Trophoblast cell (in vitro differentiated cells and primary cell): Measurements from ENCODE around the gene HDAC7.

Experiments used
- DNase-seq, 2 donors: peaks; one replicate each; pipeline ENCODE4 v3.0.0-alpha.2; 2016
- H2AFZ ChIP-seq: 2 replicates; pipeline ENCODE4 v1.6.1; 2013; ENCODE audit warnings: low read length, moderate library complexity, mild to moderate bottlenecking; ENCODE audit not compliant: insufficient read depth, poor library complexity
- H2AK5ac ChIP-seq: 2 replicates; pipeline ENCODE4 v1.6.1; 2013; ENCODE audit warnings: mild to moderate bottlenecking, low read length
- H2BK120ac ChIP-seq: 2 replicates; pipeline ENCODE4 v1.6.1; 2013; ENCODE audit warnings: low read length, mild to moderate bottlenecking, moderate library complexity; ENCODE audit not compliant: insufficient read depth, poor library complexity
- H2BK12ac ChIP-seq: 2 replicates; pipeline ENCODE4 v1.6.1; 2013; ENCODE audit warnings: mild to moderate bottlenecking, low read length, moderate library complexity
- H2BK5ac ChIP-seq: 2 replicates; pipeline ENCODE4 v1.6.1; 2013; ENCODE audit warnings: low read length, low read depth, moderate library complexity, mild to moderate bottlenecking; ENCODE audit not compliant: poor library complexity
- H3K14ac ChIP-seq: 2 replicates; pipeline ENCODE4 v1.6.1; 2013; ENCODE audit warnings: mild to moderate bottlenecking, low read length
- H3K18ac ChIP-seq: 2 replicates; pipeline ENCODE4 v1.6.1; 2013; ENCODE audit warnings: mild to moderate bottlenecking, low read length
- H3K23ac ChIP-seq: 2 replicates; pipeline ENCODE4 v1.6.1; 2013; ENCODE audit warnings: low read length
- H3K27ac ChIP-seq: 2 replicates; pipeline ENCODE4 v1.5.1; 2013; ENCODE audit warnings: low read depth, mild to moderate bottlenecking, inconsistent platforms, low read length, moderate library complexity
- H3K27me3 ChIP-seq: 2 replicates; pipeline ENCODE4 v1.6.1; 2013; ENCODE audit warnings: inconsistent platforms, mild to moderate bottlenecking, low read length, moderate library complexity; ENCODE audit not compliant: insufficient read depth
- H3K36me3 ChIP-seq, 2 experiments: 1 replicate in 1 of 2; 2 replicates in 1 of 2; pipeline ENCODE4 v1.6.1; 2013; ENCODE audit warnings: low read length in 2 of 2, mild to moderate bottlenecking in 2 of 2, moderate library complexity in 1 of 2; ENCODE audit not compliant: insufficient read depth in 2 of 2, control insufficient read depth in 1 of 2
- H3K4ac ChIP-seq: 2 replicates; pipeline ENCODE4 v1.6.1; 2013; ENCODE audit warnings: low read depth, mild to moderate bottlenecking, low read length, moderate library complexity
- H3K4me1 ChIP-seq, 2 experiments: 1 replicate in 1 of 2; 2 replicates in 1 of 2; pipeline ENCODE4 v1.6.1; 2013; ENCODE audit warnings: low read length in 2 of 2, mild to moderate bottlenecking in 2 of 2, moderate library complexity in 1 of 2; ENCODE audit not compliant: insufficient read depth in 2 of 2, control insufficient read depth in 1 of 2
- H3K4me2 ChIP-seq: 2 replicates; pipeline ENCODE4 v1.6.1; 2013; ENCODE audit warnings: inconsistent platforms, mild to moderate bottlenecking, low read length, moderate library complexity
- H3K4me3 ChIP-seq: 2 replicates; pipeline ENCODE4 v1.5.1; 2013; ENCODE audit warnings: mild to moderate bottlenecking, low read depth, low read length, inconsistent platforms
- H3K79me1 ChIP-seq: one replicate; pipeline ENCODE4 v1.6.1; 2013; ENCODE audit warnings: low read length
- H3K79me2 ChIP-seq: 2 replicates; pipeline ENCODE4 v1.6.1; 2013; ENCODE audit warnings: low read length, mild to moderate bottlenecking; ENCODE audit not compliant: control insufficient read depth, insufficient read depth, poor library complexity
- H3K9ac ChIP-seq: 2 replicates; pipeline ENCODE4 v1.6.1; 2013; ENCODE audit warnings: mild to moderate bottlenecking, low read length
- H3K9me3 ChIP-seq: 2 replicates; pipeline ENCODE4 v1.6.1; 2013; ENCODE audit warnings: low read depth, mild to moderate bottlenecking, control low read depth, inconsistent platforms, low read length; ENCODE audit not compliant: insufficient read depth
- H4K12ac ChIP-seq: 2 replicates; pipeline ENCODE4 v1.6.1; 2013; ENCODE audit warnings: low read depth, mild to moderate bottlenecking, low read length, moderate library complexity
- H4K8ac ChIP-seq: 2 replicates; pipeline ENCODE4 v1.6.1; 2013; ENCODE audit warnings: low read depth, mild to moderate bottlenecking, low read length, moderate library complexity
- H4K91ac ChIP-seq: one replicate; pipeline ENCODE4 v1.6.1; 2013; ENCODE audit warnings: low read depth, mild to moderate bottlenecking, low read length, moderate library complexity
- WGBS: extraction: QIAGEN DNeasy Blood & Tissue Kit; methylation state at CpG from one replicate; pipeline ENCODE4 v1.1.7; 2013; ENCODE audit warnings: missing lambda C conversion rate; ENCODE audit not compliant: insufficient read length, insufficient coverage; ENCODE audit errors: extremely low coverage; 5-methylcytosine and 5-hydroxymethylcytosine counted together

Gene HDAC7

GRCh38 chr12:47864646-47865235, 45.0 kb upstream of the HDAC7 start:
- Histone ChIP-seq H4K91ac (no peak overlapping the region), H3K9ac (no peak overlapping the region), H3K27ac (no peak overlapping the region), H3K4me1 (no peaks in the 10 kb centered on the region), H4K12ac (no peak overlapping the region), H3K27me3 (no peaks in the 10 kb centered on the region), H3K23ac (no peak overlapping the region), H3K79me1 (no peaks in the 10 kb centered on the region), H3K4ac (no peak overlapping the region), H3K4me2 (no peak overlapping the region), H3K14ac (no peak overlapping the region), H3K36me3 (no peaks in the 10 kb centered on the region), H3K18ac (no peak overlapping the region), H4K8ac (no peak overlapping the region), H2BK12ac (no peak overlapping the region), H3K4me3 (no peak overlapping the region), H3K9me3 (no peaks in the 10 kb centered on the region), H3K79me2 (no peaks in the 10 kb centered on the region), H2BK5ac (no peak overlapping the region), H2AFZ (no peak overlapping the region), H2AK5ac (no peak overlapping the region), H2BK120ac (no peak overlapping the region)
- WGBS = no CpG with 5 or more reads among the region's 14 CpGs
- no peak for DNase-seq

- DNase-seq = no peak
- no peak overlapping the region for H3K23ac ChIP-seq
These were observed 44.3 kb upstream of the HDAC7 start for GRCh38 chr12:47863985-47864384.

DNA sequence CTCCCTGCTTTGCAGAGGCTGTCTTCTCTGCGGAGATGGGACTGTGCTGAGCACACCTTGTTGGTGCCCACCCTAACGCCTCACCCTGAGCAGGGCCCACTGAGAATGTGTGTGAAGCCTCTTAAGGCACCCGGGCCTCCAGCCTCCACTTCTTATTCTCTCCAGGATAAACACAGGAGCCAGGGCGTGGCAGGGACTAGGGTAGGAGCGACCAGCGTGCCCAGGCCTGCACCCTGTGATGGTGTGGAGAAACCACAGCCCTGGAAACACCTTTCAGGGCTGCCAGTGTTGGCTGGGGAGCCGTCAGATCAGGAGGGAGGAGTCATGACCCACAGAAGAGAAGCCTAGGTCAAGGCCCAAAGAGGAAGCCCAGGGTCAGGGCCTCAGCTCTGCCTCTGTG, 43.8 kb upstream of the HDAC7 start:
- H2BK120ac ChIP-seq = no peak overlapping the region
- H3K4me1 ChIP-seq = no peaks in the 10 kb centered on the region
- no peak overlapping the region for H3K4me3 ChIP-seq
- no peak overlapping the region for H2BK12ac ChIP-seq
- no peaks in the 10 kb centered on the region for H3K27me3 ChIP-seq
- H2AK5ac ChIP-seq = no peak overlapping the region
- no peak overlapping the region for H4K8ac ChIP-seq
- H3K14ac ChIP-seq = no peak overlapping the region
- no CpG with 5 or more reads among the region's 7 CpGs for WGBS
- no peaks in the 10 kb centered on the region for H3K79me2 ChIP-seq
- no peak for DNase-seq
- no peak overlapping the region for H2AFZ ChIP-seq
- no peak overlapping the region for H4K91ac ChIP-seq
- H3K9ac ChIP-seq = no peak overlapping the region
- H3K27ac ChIP-seq = no peak overlapping the region
- no peak overlapping the region for H3K23ac ChIP-seq
- H3K9me3 ChIP-seq = peaks cover 4% of the 10 kb centered on the region
- no peak overlapping the region for H3K18ac ChIP-seq
- no peaks in the 10 kb centered on the region for H3K36me3 ChIP-seq
- H2BK5ac ChIP-seq = no peak overlapping the region
- H3K4me2 ChIP-seq = no peak overlapping the region
- H3K4ac ChIP-seq = no peak overlapping the region
- H4K12ac ChIP-seq = no peak overlapping the region
- no peaks in the 10 kb centered on the region for H3K79me1 ChIP-seq

More at GRCh38 chr12:47863985-47864384, 44.3 kb upstream of the HDAC7 start:
- no peak overlapping the region for H2AK5ac ChIP-seq
- no peak overlapping the region for H3K4me2 ChIP-seq
- H3K9me3 ChIP-seq = peaks cover 2% of the 10 kb centered on the region
- H4K91ac ChIP-seq = no peak overlapping the region
- no peaks in the 10 kb centered on the region for H3K79me2 ChIP-seq
- WGBS = no CpG with 5 or more reads among the region's 6 CpGs
- H2AFZ ChIP-seq = no peak overlapping the region
- H2BK12ac ChIP-seq = no peak overlapping the region
- H3K9ac ChIP-seq = no peak overlapping the region
- no peak overlapping the region for H4K12ac ChIP-seq
- no peak overlapping the region for H3K18ac ChIP-seq
- H3K36me3 ChIP-seq = no peaks in the 10 kb centered on the region
- no peak overlapping the region for H2BK120ac ChIP-seq
- H3K27me3 ChIP-seq = no peaks in the 10 kb centered on the region
- no peak overlapping the region for H2BK5ac ChIP-seq
- no peak overlapping the region for H4K8ac ChIP-seq
- H3K4ac ChIP-seq = no peak overlapping the region
- no peak overlapping the region for H3K27ac ChIP-seq
- H3K79me1 ChIP-seq = no peaks in the 10 kb centered on the region
- H3K4me1 ChIP-seq = no peaks in the 10 kb centered on the region
- no peak overlapping the region for H3K14ac ChIP-seq
- H3K4me3 ChIP-seq = no peak overlapping the region

- H2BK120ac ChIP-seq = no peak overlapping the region
- H3K4ac ChIP-seq = no peak overlapping the region
- H3K27me3 ChIP-seq = no peaks in the 10 kb centered on the region
- H3K23ac ChIP-seq = no peak overlapping the region
- no peak overlapping the region for H2BK5ac ChIP-seq
- no peak overlapping the region for H4K8ac ChIP-seq
- no peaks in the 10 kb centered on the region for H3K4me1 ChIP-seq
- H3K14ac ChIP-seq = no peak overlapping the region
- H3K18ac ChIP-seq = no peak overlapping the region
- no peak overlapping the region for H2AFZ ChIP-seq
- H3K4me2 ChIP-seq = no peak overlapping the region
- H3K79me2 ChIP-seq = no peaks in the 10 kb centered on the region
- peaks cover 4% of the 10 kb centered on the region for H3K9me3 ChIP-seq
- no peak for DNase-seq
- WGBS = no CpG with 5 or more reads among the region's 7 CpGs
- no peaks in the 10 kb centered on the region for H3K79me1 ChIP-seq
- H3K27ac ChIP-seq = no peak overlapping the region
- no peak overlapping the region for H2BK12ac ChIP-seq
- no peak overlapping the region for H4K12ac ChIP-seq
- no peak overlapping the region for H3K4me3 ChIP-seq
- no peak overlapping the region for H3K9ac ChIP-seq
- H3K36me3 ChIP-seq = no peaks in the 10 kb centered on the region
- H4K91ac ChIP-seq = no peak overlapping the region
- H2AK5ac ChIP-seq = no peak overlapping the region
These were observed 43.2 kb upstream of the HDAC7 start for GRCh38 chr12:47862881-47863280.
